Non-pigmented ciliary epithelial cell (primary cell): ENCODE results near the gene CD82.

Experiments used
- DNase-seq: peaks from one replicate; pipeline ENCODE4 v3.0.0-alpha.2; 2010; ENCODE audit warnings: low read depth

The CD82 gene

DNA sequence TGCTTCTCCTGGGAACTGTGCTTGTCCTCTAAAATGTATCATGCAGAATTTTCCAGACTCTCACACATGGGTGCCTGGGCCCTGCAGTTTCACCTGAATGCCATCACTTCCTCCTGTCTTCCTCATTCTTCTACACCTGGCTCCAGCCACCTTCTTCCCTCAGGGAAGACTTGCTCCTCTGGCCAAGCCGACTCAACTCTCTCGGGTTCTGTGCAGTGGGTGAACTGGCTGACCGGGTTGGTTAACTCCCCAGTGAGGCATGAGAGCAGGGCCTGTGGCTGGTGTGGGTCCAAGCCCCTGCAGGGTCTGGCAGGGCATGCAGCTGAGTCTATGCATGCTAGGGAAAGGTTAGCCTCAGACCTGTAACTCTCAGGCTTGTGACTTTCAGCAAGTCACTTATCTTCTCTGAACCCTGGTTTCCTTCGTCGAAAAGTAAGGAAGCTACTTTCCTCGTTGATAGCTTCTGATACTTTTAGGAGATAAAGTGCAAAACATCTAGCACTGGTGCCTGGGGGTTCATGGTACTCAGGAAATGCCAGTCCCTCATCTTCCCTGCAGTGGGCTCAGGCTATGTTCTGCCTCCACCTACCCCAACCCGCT lies 11.9 kb downstream of the CD82 start:
- DNase-seq = no peak

DNA sequence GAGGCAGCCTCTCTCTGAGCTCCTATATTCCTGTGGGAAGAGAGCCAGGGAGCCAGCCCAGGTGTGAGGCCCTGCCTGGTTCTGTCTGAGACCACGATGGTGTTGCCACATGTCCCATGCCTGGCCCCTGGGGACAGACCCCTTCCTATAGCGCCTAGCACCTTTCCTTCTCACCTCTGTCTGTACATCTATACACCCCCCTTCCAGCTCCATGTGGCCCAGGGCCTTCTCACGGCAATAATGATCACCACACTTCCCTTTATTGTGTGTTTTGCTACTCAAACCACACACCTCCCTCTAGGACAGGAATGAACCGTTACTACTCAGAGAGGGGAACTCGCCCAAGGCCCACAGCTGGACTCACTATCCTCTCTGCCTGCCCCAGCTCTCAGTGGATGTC lies 12.8 kb downstream of the CD82 start:
- DNase-seq = no peak

DNA sequence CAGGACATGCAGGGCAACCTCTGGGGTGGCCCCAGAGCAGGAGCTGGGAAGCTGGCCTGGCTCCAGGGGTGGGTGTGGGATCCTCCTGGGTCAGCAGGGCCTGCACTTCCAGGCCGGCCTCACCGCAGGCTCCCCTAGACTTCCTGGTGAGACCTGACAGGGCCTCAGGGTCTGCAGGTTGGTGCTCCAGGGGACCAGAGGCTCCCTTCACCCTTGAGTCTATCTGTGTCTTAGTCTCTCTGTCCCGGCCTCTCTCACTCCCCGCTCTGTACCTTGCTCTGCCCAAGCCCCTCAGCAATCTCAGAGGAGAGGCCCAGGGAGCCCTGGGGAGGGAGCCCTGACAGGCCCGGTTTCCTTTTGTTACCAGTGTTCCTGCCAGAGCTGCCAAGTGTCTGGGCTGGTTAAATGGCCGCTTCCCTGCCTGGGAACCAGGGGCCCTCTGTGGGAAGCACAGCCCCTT lies 13.9 kb downstream of the CD82 start:
- no peak for DNase-seq

DNA sequence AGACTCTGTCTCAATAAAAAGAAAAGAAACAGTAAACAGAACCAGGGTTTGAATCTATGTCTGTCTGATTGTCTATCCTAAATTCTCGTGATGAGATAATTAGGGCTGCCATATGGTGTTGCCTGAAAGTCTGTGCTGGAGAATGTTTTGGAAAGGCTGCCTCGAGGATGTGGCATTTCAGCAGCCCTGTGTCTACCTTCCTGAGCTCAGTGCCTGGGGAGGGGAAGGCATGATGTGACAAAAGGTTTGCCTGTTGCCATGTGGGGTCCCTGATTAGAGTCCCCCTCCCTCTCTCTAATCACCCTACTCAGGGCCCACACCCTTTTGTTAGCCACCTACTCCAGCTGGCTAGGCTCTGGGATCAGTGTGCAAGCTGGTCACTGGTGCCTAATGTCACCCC lies 15.2 kb downstream of the CD82 start:
- DNase-seq = no peak

DNA sequence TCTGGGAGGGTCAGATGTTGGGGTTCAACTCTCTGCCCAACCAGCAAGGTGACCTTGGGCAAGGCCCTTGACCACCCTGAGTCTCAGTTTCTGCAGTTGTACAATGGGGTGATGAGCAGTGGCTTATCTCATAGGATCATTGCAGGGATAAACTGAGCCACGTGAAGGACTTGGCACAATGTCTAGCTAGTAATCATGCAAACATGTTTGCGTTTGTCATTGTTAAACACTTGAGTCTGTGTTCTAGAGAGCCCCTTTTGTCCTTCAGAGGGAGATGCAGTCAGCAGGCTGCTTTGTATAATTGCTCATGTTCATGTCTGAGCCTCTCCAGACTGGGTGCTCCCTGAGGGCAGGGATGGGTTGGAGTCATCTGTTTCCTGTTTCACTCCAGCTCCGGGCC lies 15.8 kb downstream of the CD82 start:
- no peak for DNase-seq

DNA sequence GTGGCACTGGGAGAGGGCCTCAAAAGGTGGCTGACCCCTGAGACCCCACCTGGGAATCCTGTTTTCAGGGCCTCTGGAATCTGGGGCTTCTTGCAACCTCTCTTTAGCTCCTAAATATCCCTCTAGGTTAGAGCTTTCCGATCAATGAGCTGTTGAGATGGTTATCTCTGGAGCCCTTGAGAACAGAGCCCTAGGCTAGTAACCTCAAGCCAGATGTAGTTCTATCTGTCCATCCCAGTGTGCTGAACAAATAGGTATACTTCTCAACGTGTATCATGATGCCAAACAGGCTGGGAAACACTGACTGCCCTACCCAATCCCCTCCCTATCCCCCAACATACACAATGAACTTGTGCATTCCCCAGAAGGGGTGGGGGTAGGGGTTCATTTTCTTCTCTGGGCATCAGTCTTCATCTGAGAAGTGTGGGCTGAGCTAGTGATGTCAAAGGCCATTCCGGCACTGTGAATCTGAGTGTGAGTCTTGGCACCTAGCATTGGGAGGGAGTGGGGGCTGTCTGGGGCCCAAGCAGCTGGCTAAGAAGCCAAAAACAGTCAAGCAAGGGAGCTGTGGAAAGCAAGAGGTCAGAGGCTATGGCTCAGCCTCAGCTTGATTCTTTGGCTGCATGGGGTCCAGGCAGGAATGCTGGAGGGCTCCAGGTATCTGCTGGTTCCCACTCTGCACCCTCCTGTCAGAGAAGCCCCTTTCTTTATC lies 17.3 kb downstream of the CD82 start:
- DNase-seq = no peak

DNA sequence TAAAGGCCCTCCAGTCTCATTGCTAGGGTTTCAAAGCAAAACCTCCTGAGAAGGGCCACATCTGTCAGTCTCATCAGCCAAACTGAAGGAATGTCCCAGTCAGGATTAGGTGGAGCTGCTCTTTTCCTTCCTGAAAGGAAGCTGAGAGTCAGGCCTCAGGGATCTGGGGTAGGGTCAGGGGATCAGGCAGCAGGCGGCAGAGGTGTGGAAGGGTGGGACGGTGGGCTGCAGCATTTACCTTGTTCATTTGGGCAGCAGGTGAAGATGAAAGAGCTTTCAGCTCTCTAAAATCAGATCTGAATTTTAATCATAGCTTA lies 17.8 kb downstream of the CD82 start:
- DNase-seq = no peak

DNA sequence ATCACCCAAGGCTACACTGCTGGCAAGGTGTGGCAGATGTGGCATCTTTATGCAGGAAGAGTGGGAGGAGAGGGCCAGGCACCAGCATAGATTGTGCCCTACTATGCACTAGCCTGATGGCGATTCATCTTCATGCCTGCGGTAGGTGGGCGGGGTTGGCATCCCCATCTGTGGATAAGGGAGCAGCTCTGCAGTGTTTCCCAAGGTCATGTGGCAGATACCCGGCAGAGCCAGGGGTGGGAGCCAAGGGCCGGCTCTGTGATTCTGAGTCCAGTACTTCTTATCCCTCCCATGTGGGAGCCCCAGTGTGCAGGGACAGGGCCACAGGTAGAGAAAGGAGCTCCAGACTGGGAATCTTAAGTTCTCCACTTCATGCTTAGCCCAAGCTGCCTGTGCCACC lies 20.0 kb downstream of the CD82 start:
- no peak for DNase-seq

DNA sequence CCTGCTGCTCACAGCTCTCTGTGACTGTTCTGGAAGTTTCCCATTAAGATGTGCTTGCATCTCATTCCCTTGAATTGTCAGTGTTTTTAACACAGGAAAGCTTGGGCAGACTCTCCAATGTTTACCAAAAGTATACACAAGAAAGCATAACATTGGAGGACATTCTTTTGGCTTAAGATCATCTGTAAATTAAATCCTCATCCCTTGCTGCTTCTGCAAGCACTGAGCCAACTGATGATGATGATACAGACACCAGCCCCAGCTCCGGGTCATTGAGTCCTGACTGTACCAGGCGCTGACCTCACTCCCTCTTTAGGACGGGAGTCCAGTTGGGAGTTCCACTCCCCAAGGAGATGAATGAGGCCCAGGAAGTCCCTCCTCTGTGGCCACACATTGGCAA lies 23.8 kb downstream of the CD82 start:
- DNase-seq = peak; percentile 55

DNA sequence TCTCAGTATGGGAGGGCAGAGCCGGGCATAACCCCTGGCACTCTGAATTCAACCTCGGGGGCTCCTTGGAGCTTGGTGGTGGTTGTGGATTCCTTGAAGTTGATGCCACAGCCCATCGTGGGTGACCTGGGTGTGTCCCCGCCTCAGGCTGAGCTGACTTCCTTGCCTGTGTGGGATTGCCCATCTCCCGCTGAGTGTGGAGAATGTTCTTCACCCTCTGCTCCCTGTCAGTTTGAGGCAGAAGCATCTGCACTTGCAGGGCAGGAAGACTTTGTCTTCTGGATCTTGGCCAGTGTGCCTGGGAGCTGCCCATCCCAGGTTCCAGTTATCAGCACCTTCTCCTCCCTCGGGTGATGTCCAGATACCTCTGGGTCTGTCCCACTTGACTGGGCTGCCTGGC lies 25.3 kb downstream of the CD82 start:
- no peak for DNase-seq

DNA sequence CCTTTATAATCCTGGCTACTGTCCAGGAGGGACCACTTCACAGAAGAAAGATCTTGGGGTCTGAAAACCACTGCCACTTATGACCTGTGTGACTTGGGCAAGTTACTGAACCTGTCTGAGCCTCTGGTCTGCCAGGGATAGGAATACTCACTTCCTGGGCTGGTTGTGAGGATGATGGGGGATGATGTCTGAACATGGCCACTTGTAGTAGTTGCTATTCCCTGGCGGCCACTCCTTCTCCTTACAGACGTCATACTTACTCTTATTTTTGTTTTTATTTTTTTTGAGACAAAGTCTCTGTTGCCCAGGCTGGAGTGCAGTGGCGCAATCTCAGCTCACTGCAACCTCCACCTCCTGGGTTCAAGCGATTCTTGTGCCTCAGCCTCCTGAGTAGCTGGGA lies 26.1 kb downstream of the CD82 start:
- DNase-seq = no peak

DNA sequence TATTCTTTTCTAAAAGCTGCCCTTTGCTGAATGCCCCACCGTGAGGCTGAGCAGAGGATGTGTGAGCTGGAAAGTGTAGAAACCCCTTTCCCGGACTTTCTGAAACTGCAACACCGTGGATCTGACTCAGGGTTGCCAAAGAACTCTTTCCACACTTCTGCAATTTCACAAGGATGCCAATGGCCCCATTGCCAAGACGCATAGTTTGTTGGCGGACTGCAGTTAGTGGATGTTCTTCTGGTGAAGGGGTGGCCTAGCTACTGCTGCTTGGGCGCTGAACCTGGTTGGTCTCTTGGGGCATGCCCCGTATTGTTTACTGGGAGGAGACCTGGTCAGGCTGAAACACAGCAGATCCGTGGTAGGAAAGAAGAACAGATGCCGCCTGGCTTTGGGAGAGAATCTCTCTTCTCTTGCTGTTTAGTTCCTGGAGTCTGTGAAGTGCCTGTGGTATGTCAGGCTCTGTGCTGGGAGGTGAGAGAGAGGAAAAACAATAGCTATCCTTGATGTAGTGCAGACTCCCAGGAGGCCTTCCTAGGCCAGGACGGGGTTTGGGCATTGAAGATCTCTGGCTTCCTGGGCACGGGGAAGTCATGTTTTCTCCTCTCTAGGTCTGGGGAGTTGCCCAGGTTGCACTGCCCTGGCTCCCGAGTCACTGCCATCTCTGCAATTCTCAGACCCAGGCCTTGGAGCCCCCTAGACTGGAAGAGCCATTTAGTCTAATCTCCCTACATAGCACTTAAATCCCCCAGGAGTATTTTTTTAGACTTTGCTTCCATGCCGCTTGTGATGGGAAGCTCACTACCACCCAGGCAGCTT lies 26.9 kb downstream of the CD82 start:
- no peak for DNase-seq

DNA sequence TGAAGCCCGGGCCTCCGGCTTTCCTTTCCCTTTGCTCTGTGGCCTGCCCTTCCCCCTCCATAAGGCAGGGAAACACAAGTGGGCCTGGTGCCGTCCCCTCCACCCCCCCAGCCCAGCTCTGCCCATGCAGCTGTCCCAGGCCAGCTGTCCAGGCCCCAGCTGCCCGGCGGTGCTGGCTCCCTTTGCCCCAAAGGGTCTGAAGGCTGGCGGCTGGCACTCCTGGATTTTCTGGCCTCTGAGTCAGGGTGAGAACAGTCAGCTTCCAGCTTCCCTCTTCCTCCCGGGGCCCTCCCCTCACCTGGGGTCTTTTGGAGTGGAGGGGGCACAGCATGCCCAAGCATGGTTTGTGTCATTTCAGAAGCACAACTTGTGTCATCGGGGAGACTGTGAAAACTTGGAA lies 27.8 kb downstream of the CD82 start:
- DNase-seq = no peak

DNA sequence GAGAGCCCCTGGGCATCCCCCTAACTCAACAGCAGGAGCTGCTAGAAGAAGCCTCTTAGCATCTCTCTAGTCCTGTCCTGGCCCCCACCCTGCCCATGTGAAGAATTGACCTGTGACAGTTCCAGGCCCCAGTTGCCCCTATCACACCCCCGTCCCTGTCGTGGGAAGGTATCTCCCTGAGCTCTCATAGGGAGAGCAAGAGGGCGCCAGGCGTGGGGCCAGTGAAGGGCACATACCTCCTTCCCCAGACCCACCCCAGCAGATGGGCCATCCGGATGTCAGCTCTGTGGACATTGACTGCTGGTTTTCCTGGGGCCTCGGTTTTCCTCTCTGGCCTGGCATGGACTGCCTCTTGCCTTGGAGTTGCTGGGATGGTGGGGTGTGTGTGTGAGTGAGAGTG lies 29.5 kb downstream of the CD82 start:
- no peak for DNase-seq

DNA sequence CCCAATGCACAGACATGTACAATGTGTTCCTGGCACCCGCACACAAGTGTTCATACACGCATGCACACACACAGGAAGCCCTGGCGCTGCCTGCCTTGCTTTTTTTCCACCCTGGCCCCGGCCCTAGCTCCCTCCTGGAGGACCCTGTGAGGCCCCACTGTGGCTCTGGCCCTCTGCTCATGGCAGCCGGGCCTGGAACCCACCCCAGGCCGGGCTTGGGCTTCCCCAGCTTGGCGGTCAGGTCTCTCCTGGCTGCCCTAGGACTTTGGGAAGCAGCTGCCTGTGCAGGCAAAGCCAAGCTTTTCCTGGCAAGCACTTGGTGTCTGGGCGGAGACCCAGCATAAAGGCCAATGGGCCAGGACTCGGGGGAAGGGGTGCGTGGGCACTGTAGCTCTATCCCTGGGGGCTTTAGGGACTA lies 30.5 kb downstream of the CD82 start:
- no peak for DNase-seq

DNA sequence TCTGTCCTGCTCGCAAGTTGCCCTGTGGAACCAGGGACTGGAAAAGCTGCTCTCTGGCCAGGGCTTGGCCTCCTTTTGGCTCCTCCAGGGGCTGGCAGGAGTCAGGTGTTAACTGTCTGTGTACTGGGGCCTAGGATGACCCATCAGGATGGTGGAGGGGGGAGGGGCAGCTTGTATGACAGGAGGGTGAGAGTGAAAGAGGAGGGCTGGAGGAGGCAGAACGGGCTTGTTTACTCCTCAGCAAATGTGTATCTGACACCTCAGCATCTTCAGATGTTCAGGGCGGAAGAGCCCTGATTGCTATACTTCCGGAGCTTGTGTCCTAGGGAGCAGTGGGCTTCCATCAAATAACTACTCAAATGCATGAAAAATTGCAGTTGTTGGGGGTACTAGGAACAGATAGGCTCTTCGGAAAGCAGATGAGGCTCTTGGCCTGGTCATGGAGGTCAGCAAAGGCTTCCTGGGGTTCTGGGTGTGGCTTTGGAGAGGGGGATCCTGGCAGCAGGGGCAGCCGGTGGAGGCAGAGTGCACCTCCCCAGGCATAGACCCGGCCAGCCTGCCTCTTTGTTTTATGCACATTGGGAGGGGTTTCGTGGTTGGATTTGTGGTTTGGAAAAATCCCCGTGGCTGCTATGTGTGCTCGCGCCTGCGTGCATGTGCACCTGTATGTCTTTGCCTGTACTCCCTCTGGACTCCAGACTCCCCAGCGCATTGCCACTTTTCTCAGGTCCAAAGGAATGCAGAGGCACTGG lies 31.2 kb downstream of the CD82 start:
- DNase-seq = no peak

DNA sequence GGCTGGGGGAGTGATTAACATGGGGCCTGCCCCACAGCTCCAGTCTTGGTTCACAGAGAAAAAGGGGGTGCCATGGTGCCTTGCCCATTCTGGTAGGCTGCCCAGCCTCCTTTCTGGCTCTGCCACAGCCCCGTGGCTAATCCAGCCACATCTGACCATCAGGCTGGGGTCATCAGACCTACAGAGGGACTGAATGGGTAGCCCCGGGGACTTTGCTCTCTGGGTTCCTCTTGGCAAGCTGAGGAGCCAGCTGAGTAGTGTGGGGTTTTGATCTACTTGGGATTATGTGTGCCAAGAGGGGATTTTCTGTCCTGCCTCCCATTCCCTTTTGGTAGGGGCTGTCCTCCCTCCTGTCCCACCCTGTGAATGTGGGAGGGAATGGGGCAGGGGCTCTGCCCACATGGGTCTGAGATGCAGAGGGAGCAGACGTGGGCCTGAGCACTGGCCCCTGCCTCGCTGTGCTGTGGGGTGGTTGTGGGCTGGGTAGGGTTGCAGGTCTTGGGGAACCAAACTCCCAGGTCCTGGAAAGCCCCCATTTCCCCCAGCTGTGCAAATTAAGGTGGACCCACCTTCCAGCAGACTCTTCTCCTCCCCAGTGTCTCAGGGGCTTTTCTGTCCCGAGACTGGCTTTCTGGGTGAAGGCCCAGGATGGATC lies 32.0 kb downstream of the CD82 start:
- no peak for DNase-seq

DNA sequence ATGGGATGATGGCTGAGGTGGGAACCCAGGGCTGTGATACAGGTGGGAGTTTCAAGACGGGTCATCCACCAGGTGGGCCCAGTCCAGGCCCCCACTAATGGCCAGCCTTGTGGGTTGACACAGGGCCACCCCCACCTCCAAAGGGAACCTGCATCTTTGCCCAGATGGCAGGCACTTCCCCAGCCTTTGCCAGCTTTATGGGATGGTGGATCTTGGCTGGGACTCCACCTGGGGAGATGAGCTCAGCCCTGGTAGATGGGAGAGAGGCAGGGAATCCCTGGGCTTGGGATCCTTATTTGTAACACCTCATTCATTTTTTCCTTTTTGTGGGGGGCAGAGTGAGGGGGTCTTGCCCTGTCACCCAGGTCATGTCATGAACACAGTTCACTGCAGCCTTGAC lies 33.4 kb downstream of the CD82 start:
- DNase-seq = no peak

DNA sequence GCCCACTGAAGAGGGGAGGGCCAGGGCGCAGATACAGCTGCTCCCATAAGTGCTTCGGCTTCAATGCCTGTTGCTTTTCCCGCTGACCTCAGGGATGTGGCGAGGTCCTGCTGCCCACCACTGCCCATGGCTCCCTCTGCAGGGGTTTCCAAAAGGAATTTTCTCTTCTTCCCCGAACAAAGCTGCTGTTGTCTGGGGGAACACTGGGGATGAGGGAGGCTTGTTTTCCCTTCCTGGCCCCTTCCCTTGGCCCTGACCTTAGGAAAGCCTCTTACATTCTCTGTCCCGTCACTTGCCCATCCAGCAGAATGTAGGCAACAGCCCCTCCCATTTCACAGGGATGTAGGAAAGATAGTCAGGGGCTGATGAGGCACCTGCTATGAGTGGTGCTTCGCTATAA lies 34.8 kb downstream of the CD82 start:
- DNase-seq = no peak

DNA sequence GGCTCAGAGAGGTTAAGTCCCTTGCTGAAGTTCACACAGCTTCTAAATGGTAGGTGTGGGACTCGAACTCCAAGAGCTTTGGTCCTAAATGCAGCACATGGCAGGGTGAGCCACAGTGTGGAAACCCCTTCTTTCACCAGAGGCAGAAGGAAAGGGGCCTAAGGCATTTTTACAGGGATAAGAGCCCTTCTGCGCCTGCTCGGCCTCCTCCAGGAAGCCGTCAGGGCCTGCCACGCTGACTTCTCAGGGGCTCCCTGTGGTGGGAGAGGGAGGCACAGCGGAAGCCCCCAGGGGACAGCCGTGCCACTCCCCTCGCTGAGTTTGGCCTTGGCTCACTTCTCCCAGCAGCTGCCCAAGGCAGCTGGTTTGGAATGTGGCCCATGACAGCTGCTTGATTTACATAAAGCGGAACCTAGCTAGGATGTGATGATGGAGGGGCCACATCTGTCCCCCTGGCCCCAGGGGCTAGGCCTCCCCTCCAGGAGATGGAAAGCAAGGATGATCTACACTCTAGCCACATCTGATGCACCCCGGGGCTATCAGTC lies 35.4 kb downstream of the CD82 start:
- no peak for DNase-seq

DNA sequence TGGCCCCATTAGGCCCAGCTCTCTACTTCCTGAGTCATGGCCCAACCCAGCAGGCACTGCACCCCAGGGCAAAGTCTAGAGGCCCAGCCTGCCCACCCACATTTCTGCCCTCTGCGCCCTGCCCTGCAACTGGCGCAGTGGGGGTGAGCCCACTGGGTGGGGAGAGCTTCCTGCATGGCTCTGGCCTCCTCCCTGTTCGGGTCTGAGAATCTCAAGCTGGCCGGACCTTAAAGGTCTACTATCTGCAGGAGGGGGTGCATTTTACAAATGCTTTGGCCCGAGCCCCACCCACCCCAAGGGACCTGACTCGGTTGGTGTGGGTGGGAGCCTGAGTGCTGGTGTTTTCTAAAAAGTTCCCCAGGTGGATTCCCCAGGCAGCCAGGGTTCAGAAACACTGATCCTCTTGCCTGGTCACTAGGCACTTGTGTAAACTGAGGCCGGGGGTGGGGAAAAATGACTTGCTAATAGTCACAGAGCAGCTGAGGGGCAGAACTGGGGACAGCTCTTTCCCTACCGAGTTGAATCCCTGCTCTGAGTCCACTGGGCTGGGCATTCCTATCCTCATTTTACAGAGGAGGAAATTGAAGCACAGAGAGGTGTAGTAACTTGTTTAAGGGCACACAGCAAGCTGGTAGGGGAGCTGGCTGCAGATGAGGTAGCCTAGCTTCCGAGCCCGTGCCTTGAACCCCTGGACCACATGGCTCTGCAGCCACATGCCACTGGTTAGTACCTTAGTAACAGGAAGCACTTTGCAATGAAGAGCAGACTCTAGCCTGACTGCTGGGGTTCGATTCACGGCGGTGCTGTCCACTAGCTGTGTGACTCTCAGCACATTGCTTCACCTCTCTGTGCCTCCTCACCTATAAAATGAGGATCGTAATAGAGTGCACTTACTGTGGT lies 36.3 kb downstream of the CD82 start:
- DNase-seq = no peak
